ENCODE data around the gene APBA2.

APBA2 gene

DNA sequence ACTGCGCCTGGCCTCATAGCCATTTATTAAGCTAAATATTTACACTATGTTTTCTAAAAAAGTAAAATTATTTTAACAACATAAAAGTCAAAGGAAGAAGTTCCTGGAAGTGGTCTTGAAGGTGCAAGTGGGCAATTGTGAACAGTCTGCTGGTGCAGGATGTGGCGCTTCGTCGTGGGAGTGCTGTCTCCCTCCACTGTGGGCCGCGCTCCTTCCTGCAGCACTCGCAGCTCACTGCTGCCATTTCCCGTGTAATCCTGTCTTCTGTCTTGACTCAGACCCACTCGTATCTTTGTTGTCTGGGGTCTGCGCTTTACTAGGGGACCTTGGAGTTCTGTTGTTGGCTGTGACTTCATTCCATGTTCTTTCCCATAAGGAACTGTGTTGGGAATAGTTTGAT lies 56.3 kb downstream of the APBA2 start:
- TF ChIP-seq, protein P1, sequence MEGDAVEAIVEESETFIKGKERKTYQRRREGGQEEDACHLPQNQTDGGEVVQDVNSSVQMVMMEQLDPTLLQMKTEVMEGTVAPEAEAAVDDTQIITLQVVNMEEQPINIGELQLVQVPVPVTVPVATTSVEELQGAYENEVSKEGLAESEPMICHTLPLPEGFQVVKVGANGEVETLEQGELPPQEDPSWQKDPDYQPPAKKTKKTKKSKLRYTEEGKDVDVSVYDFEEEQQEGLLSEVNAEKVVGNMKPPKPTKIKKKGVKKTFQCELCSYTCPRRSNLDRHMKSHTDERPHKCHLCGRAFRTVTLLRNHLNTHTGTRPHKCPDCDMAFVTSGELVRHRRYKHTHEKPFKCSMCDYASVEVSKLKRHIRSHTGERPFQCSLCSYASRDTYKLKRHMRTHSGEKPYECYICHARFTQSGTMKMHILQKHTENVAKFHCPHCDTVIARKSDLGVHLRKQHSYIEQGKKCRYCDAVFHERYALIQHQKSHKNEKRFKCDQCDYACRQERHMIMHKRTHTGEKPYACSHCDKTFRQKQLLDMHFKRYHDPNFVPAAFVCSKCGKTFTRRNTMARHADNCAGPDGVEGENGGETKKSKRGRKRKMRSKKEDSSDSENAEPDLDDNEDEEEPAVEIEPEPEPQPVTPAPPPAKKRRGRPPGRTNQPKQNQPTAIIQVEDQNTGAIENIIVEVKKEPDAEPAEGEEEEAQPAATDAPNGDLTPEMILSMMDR (IDR thresholded peaks at IDR 0.05; ENCODE audit: extremely low read depth, missing control alignments) = no peak

DNA sequence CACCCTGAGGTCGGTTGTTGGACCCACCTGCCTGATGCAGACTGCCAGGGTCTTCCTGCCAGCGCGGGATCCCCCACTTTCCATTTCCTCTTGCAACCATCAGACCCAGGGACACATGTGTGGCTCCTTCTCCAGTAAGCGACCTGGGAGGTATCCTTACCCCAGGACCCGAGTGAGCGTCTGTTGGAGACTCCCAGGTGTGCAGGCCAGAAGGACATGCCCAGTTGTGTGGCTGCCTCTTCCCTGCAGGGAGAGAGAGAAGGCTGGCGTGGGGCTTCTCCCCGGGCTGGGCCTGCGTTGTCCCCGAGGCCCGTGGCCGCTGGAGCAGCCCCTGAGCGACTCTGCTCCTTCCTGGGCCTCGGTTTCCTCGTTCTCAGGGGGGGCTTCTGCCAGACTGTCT lies 56.8 kb downstream of the APBA2 start:
- TF ChIP-seq, protein P1 (IDR thresholded peaks at IDR 0.05; ENCODE audit: extremely low read depth, missing control alignments) = no peak
- no peak for DNase-seq (ENCODE audit: low spot score)

More for the DNA sequence above, 56.3 kb downstream of the APBA2 start:
- no peak for DNase-seq (ENCODE audit: low spot score)

DNA sequence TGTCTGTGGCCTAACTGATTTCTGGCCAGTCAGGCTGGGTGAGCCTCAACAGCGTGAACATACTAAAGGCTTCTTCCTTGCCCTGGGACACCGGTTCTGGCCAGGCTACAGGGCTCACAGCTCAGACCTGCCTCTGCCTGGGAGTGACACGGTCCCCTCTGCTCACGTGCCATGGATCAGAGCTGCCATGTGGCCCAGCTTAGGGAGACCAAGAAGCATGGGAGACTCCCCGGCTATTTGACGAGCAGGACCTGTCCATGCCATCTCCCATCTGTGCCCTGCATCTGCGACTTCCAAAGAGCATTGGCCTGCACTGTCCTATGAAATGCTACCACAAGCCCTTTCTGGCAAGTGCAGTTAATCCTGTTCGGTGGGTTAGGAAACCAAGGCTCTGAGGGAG lies 57.4 kb downstream of the APBA2 start:
- TF ChIP-seq, protein P1 (IDR thresholded peaks at IDR 0.05; ENCODE audit: extremely low read depth, missing control alignments) = no peak

DNA sequence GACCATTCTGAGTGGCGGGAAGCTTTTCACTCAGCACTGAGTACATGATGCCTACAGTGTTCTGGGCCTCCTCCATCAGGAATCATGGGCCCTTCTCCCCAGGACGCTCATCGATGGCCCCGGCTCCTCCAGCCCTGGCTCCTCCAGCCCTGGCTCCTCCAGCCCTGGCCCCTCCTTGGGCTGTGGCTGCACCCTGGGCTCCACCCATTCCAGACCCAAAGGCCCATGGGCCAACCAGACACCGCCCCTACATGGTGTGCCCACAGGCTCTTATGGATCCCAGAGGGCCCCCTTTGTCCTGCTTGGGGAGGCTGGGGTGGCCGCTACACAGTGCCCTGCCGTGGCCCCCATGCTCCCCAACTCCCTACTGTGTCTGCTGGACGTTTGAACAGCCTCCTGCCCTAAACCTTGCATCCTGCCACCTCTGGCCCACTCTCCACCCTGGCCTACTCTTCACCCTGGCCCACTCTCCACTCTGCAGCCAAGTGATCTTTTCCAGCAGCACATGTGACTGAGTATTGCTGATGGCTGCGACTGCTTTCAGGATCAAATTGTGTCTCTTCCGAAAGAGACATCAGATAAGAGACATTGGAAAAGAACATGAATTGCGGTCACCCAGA lies 57.9 kb downstream of the APBA2 start:
- TF ChIP-seq, protein P1 (IDR thresholded peaks at IDR 0.05; ENCODE audit: extremely low read depth, missing control alignments) = no peak
- no peak for DNase-seq (ENCODE audit: low spot score)

More for the DNA sequence above, 57.4 kb downstream of the APBA2 start:
- no peak for DNase-seq (ENCODE audit: low spot score)

DNA sequence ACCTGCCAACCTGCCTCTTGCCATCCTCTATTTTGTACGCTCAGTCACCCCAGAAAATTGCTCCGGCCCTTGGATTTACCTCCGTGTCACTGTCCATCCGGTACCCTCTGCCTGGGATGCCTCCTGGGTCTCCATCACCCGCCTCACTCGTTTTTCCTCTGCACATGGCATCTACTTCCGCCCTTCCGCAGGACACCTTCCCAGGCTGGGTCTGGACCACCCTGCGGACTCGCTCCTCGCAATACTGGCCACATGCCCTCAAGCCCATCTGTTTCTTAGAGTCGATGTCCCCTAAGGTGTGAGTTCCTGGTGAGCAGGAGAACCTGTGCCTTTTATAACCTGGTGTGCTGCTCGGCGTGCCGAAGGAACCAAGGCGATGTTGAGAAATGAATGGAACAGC lies 58.5 kb downstream of the APBA2 start:
- DNase-seq (ENCODE audit: low spot score) = no peak
- TF ChIP-seq, protein P1 (IDR thresholded peaks at IDR 0.05; ENCODE audit: extremely low read depth, missing control alignments) = no peak

DNA sequence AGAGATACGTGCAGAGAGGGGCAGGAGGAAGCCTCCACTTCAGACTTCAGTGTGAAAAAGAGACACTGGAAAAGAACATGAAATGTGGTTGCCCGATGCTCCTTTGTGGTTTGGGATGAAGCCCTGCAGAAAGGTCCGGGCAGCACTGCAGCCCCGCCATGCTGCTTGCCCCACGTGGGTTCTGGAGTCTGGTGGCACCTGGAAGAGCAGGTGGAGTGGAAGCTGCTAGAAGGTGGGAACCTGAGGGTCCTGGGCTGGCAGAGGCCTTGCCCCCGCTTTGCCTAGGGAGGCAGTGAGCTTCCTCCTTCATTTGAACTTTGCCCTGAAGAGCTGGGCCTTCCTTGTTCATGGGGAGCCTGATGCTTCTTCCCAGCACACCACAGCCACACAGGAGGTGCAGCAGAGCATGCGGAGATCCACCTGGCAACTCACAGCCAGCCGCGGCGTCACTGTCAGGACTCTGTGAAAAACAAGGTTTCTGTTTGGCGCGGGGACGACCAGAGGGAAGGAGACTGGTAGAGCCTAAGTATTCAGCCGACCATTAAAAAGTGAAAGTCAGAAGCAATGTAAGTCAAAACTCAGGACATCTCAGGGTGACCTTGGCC lies 59.0 kb downstream of the APBA2 start:
- TF ChIP-seq, protein P1 (IDR thresholded peaks at IDR 0.05; ENCODE audit: extremely low read depth, missing control alignments) = no peak
- DNase-seq (ENCODE audit: low spot score) = no peak

DNA sequence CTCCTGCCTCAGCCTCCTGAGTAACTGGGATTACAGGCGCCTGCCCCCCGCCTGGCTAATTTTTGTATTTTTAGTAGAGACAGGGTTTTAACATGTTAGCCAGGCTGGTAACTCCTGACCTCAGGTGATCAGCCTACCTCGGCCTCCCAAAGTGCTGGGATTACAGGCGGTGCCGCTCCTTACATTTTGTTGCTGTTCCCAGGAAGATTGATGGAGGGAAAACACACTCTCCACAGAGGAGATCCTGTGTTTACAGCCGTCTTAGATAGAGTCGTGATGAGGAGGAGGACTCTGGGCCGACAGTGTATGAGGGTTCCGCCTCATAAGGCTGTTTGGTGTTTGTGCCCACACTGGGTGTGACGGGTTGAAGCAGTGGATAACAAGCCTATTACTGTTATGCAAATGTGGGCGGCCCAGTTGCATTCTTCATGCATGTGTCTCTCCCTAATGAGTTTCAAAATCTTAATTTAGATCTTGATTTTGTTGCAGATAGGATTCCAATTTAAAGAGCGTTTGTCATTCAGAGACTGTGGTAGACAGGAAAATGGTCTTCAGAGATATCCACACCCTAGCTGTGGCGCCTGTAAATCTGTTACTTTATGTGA lies 60.0 kb downstream of the APBA2 start:
- no peak for DNase-seq (ENCODE audit: low spot score)
- TF ChIP-seq, protein P1 (IDR thresholded peaks at IDR 0.05; ENCODE audit: extremely low read depth, missing control alignments) = no peak

Measured in GM20000 (cell line).